Islet precursor cell (in vitro differentiated cells): Measurements from ENCODE around the gene TMEM175.

ENCODE experiments used
- DNase-seq: peaks from one replicate; pipeline ENCODE4 v3.0.0-alpha.2; 2018

TMEM175 gene

DNA sequence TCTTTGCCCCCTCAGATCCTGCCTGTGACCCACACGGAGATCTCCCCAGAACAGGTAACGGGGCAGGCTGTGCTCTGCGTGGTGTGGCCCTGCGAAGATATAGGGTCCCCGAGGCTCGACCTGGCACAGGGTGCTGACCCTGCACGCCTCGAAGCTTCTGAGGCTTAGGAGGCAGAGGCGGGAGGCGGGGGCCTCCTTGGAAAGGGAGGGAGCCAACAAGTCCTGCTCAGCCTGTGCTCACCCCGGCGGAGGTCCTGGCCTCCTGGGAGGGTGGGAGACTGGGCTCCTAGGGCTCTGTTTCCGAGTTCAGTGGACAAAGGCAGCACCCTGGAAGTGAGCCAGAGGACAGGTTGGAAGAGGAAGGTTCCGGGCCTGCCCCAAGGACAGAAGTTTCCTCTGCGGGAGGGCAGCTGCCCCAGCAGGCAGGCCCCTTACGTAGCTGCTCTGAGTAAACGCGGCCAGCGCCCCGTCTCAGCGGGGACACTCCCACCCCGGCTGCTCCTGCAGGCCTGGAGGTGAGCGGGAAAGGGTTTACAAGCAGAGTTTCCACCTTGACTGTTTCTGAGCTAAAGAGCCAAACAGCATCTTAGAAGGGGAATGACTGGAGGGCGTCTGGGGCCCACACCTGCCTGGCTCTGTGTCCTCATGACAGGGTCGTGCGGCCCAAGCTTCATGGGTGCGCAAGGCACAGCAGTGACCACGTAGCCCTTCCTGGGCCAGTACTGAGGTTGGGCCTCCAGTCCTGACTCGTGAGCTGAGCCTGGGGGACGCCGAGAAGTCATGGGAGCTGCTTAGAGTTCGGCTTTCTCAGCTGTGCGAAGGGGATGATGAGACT is 16.1 kb downstream of the TMEM175 start:
- DNase-seq = peak; percentile 52

DNA sequence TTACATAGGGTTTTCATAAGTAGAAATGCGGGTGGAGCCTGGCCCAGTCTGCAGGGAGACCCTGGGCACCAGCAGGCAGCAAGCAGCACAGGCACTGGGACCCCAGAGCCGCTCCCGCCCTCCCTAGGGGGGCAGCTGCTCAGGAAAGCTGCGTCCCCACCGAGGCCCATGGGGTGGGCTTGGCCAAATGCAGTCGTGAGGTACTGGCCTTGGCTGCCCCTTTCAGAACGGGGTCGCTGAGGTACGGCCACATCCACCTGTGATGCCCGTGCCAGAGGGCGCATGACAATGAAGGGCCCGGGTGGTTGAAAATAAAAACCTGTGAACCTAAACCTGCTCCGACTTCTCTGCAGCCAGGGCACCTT is 16.7 kb downstream of the TMEM175 start:
- DNase-seq = no peak

DNA sequence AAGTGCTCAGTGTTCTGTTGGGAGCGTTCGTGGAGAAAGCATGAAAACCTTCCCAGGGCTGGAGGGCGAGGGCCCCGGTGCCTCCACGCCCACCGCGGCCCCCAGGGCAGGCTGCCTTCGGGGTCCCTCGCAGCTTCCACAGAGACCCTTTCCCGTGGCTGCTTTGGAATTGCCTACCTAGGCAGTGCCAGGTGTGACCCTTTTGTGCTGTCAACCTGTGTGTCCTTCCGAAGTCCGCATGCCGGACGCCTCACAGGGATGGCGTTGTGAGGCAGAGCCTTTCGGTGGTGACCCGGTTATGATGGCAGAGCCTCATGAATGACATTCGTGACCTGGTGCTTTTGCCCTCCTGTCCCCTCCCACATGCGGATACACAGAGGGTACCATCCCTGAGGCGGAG is 17.4 kb downstream of the TMEM175 start:
- no peak for DNase-seq

DNA sequence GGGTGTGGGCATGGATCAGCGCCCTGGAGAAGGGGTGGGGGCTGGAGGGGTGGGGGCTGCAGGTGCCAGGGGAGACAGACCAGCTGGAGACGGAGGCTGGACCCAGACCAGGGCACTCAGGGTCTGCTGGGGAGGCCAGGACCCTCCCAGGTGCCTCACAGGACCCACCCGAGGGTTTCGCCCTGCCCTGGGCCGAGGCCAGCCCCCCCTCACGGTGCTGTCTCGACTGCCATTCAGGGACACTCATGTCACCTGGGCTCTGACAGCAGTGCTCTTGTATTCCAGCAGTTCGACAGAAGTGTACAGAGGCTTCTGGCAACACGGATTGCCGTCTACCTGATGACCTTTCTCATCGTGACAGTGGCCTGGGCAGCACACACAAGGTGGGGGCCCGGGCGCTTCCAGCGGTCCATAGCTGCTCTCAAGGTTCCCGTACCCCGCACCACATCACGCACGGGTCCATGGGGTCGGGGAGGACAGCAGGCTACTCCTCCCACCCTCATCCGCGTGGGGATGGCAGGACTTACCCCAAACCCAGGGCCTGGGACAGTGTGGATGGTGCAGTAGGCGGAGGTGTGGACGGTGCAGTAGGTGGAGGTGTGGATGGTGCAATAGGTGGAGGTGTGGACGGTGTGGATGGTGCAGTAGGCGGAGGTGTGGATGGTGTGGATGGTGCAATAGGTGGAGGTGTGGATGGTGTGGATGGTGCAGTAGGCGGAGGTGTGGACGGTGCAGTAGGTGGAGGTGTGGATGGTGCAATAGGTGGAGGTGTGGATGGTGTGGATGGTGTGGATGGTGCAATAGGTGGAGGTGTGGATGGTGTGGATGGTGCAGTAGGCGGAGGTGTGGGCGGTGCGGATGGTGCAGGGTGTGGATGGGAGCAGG is 18.1 kb downstream of the TMEM175 start:
- peak; percentile 30 for DNase-seq

DNA sequence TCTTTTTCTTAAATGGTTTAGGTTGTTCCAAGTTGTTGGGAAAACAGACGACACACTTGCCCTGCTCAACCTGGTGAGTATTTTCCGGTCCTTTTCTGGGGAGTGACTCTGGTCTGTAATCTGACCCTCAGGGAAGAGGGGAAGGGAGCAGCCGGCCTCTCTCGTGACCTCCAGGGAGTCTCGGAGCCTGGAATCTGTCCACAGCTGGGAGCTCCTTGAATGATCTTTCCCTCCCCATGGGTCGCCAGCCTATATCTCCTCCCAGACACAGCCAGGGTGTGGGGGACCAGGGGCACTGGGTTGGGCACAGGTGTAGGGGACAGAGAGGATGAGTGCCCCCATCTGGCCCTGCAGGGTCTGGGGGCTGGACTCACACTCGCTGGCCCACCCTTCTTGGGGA is 18.9 kb downstream of the TMEM175 start:
- DNase-seq = peak; percentile 45

DNA sequence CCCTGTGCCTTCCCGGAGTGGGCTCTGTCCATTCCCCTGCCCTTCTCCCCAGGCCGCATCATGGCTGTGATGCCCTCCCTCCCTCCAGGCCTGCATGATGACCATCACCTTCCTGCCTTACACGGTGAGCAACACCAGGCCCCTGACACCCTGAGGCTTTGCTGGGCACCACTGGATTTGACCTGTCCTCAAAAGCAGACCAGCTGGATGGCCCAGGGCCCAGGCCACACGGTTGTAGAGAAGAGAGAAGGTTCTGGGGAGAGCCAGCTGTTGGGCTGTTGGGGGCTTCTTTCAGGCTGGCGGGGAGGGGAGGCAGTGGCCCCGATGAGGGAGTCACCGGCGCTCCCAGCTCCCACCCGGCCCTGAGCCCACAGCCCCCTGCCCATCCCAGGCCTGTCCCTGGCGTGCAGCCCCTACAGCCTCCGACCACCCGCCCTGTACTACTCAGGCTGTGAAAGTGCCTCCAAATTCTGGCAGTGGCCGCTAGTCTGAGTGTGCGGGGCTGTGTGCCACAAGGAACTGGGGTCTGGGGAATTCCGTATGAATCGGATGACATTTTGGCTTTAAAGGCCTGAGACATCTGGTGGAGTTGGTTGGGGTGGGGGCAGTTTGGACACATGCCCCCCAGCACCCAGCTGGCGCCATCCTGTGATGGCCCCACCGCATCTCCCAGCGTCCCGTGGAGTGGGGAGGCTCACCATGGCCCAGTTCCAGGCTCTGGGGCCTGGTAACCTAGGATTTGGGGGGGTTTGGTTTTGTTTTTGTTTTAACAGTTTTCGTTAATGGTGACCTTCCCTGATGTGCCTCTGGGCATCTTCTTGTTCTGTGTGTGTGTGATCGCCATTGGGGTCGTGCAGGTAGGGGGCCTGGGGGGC is 19.6 kb downstream of the TMEM175 start:
- DNase-seq = peak; percentile 47

DNA sequence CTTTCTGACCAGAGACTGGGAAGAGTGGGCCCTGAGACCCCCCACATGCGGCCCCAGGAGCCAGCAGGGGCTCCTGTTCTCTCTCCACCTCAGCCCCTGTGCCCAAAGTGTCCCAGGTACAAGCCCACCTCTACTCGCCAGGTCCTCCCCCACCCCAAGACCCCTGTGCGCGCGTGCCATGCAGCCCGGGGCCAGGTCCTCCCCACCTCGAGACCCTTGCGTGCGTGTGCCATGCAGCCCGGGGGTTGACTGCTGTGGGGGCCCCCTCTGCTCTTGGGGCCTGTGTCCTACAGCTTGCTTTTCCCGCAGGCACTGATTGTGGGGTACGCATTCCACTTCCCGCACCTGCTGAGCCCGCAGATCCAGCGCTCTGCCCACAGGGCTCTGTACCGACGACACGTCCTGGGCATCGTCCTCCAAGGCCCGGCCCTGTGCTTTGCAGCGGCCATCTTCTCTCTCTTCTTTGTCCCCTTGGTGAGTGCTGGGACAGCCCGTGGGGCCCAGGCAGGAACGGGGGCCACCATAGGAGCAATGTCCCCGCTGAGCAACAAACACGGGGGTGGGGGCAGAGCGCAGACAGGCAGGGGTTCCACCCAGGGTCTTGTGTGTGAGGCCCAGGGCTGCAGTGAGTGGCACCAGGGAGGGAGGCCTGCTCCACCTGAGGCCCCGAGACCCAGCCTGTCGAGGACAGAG is 20.8 kb downstream of the TMEM175 start:
- DNase-seq = no peak

DNA sequence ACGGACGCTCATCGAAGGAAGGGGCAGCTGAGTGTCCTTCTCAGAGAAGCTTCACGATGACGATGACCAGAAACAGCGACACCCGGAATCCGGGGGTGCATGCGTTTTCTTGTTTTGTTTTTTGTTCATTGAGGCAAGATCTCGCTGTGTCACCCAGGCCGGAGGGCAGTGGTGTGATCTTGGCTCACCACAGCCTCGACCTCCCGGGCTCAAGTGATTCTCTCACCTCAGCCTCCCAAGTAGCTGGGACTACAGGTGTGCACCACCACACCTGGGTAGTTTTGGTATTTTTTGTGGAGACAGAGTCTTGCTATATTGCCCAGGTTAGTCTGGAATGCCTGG is 21.3 kb downstream of the TMEM175 start:
- peak; percentile 29 for DNase-seq

DNA sequence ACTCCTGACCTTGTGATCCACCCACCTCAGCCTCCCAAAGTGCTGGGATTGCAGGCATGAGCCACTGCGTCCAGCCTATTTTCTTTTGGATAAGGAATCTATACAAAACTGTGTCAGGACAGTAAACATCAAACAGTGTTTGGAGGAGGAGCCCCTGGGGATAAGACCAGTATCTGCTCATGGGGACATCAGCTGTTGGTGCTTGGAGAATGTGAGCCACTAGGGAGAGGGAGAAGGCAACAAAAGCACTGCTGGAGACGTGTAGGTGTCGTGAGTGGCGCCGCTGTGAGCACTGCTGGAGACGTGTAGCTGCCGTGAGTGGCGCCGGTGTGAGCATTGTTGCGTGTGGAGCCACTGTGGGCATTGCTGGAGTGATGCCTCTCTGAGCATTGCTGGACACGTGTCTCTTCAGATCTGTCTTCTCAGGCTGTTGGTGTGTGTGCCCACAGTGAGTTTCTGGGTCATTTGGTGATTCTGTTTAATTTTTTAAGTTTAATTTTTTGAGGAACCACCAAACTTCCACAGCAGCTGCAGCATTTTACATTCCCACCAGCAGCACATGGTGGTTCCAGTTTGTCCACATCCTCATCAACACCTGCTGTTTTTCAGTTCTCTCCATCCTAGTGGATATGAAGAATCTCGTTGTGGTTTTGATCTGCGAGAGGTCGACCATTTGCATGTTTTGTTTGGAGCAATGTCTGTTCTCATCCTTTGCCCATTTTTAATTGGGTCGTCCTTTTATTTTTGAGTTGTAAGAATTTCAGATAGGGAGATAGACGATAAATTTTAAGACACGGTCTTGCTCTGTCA is 22.2 kb downstream of the TMEM175 start:
- DNase-seq = peak; percentile 36

DNA sequence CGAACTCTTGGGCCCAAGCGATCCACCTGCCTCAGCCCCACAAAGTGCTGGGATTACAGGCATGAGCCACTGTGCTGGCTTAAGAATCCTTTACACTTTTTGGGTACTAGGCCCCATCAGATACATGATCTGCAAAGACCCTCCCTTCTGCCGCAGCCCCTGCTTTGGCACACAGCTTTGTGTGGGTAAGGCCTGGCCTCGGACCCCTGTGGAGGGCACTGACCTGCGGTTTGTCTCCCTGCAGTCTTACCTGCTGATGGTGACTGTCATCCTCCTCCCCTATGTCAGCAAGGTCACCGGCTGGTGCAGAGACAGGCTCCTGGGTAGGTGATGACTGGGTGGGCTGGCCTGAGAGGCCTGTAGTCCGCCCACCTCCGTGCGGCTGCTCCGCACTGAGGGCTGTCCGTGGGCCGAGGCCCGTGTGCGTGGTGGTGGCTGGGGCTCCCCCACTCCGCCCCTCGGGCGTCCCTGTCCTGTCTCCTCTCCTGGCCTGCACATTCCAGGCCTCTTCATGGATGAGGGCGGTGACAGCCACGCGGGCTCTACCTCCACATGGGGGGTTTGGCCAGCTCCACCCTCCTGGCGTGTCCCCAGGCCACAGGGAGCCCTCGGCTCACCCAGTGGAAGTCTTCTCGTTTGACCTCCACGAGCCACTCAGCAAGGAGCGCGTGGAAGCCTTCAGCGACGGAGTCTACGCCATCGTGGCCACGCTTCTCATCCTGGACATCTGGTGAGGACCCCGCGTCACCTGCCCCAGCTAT is 23.1 kb downstream of the TMEM175 start:
- no peak for DNase-seq

DNA sequence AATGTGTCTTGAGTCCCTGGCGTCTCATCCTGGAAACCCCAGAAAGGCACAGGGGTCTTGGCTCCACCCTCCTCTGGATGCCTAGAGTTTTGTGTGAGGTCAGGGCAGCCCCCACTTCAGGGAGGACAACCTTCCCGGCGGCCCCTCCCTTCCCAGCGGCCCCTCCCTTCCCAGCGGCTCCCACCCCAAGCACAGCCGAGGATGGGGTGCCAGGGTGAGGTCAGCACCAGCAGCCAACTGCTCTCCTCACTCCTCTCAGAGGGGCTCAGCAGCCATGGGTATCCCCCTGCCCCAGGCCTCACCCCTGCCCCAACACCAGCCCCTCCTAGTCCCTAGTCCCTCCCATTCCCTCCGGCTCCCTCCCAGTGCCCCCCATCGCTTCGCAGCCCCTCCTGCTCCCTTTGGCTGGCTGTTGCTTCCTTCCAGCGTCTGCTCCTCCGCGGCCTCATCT is 23.7 kb downstream of the TMEM175 start:
- no peak for DNase-seq

DNA sequence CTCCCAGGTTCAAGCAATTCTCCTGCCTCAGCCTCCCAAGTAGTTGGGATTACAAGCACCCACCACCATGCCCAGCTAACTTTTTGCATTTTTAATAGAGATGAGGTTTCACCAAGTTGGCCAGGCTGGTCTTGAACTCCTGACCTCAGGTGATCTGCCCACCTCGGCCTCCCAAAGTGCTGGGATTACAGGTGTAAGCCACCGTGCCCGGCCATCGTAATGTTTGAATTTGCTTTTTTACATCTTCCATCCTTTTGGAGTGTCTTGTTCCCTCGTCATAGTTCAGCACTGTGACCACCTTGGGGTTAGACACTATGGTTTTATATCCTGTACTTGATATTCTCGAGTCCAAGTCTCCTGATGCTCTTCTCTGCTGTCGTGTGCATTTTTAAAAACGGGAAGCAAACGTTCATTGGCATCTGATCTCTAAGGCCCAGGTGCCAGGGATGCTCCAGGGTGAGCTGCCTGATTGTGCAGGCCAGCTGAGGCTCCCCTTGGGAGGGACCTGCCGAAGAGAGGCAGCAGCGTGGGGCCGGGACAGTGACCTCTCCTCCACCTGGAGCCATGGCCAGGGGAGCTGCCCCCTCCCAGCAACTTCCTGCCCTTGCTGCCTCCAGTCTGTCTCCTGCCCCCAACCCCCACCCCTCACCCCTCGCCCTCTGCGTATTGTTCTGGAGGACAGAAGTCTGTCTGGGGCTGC is 24.4 kb downstream of the TMEM175 start:
- DNase-seq = no peak

DNA sequence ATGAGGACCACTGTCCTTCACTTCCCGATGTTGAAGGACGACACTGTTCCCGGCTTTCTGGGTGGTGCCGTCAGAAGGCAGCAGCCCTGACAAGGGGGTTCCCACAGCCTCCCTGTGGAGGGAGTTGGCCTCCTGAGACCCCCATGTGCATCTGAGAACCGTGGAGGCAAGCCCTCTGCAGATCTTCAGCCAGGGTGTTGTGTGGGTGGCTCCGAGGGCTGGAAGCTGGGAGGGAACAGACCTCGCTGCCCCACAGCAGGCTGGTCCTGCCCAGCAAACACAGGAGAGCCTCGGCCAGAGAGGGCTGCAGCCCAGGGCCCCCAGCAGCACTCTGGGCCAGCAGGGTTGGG is 24.9 kb downstream of the TMEM175 start:
- DNase-seq = no peak

DNA sequence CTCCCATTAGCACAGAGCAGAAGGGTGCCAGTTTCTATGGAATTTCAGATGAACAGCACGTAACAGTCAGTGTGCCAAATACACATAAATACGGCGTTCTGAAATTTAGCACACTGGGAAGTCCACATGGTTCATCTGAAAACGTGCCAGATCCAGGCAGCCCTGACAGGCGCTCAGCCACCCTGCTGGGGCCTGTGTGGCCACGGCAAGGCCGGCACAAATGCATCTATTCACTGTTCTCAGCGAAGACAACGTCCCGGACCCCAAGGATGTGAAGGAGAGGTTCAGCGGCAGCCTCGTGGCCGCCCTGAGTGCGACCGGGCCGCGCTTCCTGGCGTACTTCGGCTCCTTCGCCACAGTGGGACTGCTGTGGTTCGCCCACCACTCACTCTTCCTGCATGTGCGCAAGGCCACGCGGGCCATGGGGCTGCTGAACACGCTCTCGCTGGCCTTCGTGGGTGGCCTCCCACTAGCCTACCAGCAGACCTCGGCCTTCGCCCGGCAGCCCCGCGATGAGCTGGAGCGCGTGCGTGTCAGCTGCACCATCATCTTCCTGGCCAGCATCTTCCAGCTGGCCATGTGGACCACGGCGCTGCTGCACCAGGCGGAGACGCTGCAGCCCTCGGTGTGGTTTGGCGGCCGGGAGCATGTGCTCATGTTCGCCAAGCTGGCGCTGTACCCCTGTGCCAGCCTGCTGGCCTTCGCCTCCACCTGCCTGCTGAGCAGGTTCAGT is 25.5 kb downstream of the TMEM175 start:
- DNase-seq = no peak

DNA sequence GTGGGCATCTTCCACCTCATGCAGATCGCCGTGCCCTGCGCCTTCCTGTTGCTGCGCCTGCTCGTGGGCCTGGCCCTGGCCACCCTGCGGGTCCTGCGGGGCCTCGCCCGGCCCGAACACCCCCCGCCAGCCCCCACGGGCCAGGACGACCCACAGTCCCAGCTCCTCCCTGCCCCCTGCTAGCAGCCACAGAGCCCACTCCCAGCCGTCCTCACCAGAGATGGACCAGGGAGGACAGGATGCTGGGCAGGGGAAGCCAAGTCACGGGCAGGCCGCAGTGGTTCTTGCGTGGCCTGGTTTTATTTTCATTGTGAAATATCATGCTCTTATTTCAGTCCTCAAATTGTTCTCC is 26.0 kb downstream of the TMEM175 start:
- DNase-seq = no peak

DNA sequence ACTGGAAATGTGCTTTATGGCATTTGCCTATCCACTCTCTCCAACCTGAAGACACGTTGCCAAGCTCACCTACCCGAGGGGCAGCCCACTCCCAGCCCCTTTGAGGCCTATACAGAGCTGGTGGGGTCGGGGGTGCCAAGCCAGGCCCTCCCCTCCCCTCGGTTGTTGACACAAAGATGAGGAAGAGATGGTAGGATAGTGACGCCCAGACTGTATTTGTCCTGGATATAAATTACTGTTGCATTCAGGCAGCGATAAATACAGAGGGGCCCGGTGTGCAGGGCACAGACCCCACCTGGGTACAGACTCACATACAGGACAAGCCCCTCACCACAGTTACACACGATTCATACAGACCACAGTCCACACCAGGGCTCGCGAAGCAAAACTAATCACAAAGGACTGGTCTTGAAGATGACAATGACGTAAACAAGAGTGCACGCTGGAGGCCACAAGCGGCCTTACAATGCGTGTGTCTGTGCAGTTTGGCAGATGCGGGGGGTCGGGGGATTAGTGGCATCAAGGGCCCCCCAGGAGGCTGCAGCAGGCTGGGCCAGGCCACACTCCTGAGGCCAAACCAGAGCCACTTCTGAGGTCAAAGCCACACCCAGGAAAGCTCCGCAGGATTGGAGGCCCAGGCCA is 26.6 kb downstream of the TMEM175 start:
- no peak for DNase-seq

DNA sequence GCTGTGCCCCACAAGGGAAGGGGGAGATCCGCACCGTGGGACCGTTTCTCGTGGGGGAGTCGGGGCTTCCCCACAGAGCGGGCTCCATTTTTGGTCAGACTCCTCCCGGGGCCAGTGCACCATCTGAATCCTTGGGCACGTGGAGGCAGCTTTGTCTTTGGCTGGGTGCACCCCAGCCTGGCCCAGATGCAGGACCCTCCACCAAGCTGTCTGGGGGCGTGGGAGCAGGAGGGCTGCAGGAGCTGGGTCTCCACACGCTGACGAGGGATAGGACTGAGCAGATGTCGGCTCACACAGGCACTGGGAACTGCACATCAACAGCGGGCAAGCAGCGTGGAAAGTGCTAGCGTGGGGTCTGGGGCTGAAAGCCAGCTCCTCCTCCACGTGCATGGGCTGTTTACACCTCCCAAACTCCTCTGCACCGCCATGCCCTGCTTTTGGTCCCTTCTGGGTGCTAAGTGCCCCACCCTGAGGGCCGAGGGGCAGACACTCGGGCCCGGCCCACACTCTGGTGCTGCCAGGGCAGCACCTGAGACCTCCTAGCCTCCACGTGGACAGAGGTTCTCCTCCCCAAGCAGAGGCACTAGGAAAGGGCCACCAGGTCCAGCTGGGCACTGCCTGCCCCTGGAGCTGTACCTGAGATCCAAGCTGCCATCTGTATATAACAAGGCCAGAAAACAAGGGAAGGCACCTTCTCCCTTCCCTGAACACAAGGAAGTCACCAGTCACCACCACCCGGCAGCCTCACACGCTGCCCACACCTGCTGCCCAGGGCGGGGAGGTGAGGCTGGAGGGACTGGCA is 27.3 kb downstream of the TMEM175 start:
- DNase-seq = no peak

DNA sequence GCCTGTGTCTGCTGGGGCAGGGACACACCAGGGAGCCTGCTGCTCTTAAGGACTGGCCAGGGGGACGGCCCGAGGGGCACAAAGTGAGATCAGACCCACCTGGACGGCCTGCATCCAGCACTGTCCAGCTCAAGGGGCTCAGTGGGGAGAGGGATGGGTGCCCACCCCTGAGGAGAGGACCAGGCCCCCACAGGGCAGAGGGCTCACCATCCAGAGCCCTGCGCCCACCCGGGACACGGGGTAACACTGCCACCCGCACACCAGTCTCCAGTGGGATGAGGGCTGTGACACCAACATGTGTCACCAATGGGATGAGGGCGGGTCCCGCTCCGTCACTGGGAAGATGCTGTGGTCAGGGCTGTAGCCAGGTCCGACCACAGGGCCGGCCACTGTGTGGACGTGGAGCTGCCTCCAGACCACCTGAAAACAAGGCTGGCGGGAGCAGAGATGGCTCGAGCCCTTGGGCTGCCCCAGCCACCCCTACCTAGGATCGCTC is 27.9 kb downstream of the TMEM175 start:
- no peak for DNase-seq
